A549 (cell line): ENCODE measurements around the gene STX1B. TPM values are rescaled to one million over a fixed set of nuclear protein-coding genes. Genes with fewer than 3 reads are reported as not detected.

ENCODE experiments used
- ATAC-seq, 2 experiments: fragments of 200-7000 bp in 1 of 2; fragments of >200 bp in 1 of 2; cut with Nextera tagmentation in 1 of 2; cut with Tn5 transposase in 1 of 2; 3 replicates each; pipeline versions ENCODE4 v1.8.0 to v1.9.1; 2018 to 2020; ENCODE audit warnings: mild to moderate bottlenecking in 1 of 2, moderate library complexity in 1 of 2
- CTCF ChIA-PET: fragments of 300-600 bp; sonication (Branson Sonifier 250); formaldehyde crosslinking; extraction: SDS; loops from one replicate; lab custom pipeline; 2021; ENCODE audit warnings: antibody characterized with exemption, inconsistent platforms; lab: Yijun Ruan, JAX
- POLR2A ChIA-PET: fragments of 350-600 bp; formaldehyde crosslinking; extraction: SDS; loops from one replicate; lab custom pipeline; 2021; ENCODE audit warnings: antibody characterized with exemption, inconsistent platforms; lab: Yijun Ruan, JAX
- DNase-seq, 2 experiments: peaks; one replicate each; pipeline versions ENCODE4 v3.0.0 to v3.0.0-alpha.2; 2011 to 2016; ENCODE audit warnings: low read depth in 1 of 2, low spot score in 1 of 2
- FAIRE-seq: peaks from 2 replicates; lab custom pipeline; 2011; peaks lifted over from hg19 to GRCh38; lab: Jason Lieb, UNC
- H3K27ac ChIP-seq, 2 experiments: fragments of >200 bp; sonication (Bioruptor Twin); formaldehyde crosslinking; 3 replicates each; pipeline ENCODE4 v1.5.1; 2016 to 2017
- H3K4me1 ChIP-seq: fragments of >200 bp; sonication (Bioruptor Twin); formaldehyde crosslinking; 3 replicates; pipeline ENCODE4 v1.6.1; 2016
- H3K4me2 ChIP-seq: fragments of >200 bp; sonication (Bioruptor Twin); formaldehyde crosslinking; 3 replicates; pipeline ENCODE4 v1.6.1; 2016
- H3K4me3 ChIP-seq: fragments of >200 bp; sonication (Bioruptor Twin); formaldehyde crosslinking; 3 replicates; pipeline ENCODE4 v1.5.1; 2016
- H3K9me3 ChIP-seq: fragments of >200 bp; sonication (Bioruptor Twin); formaldehyde crosslinking; 3 replicates; pipeline ENCODE4 v1.6.1; 2016
- ATOH8 ChIP-seq: fragments of 250-450 bp; sonication (Bioruptor Pico); IDR thresholded peaks from 2 replicates; pipeline ENCODE4 v1.5.0; 2020; ENCODE audit warnings: low read depth, mild to moderate bottlenecking, moderate library complexity
- CBX8 ChIP-seq: fragments of 200-600 bp; sonication (generic); IDR thresholded peaks from 2 replicates; pipeline ENCODE4 v1.6.1; 2016
- CEBPB ChIP-seq, 2 experiments: fragments of >200 bp in 1 of 2; sonication (Bioruptor Twin) in 1 of 2; formaldehyde crosslinking in 1 of 2; IDR thresholded peaks; 2 replicates each; pipeline ENCODE4 v1.6.1; 2012 to 2016
- CHD4 ChIP-seq: fragments of 200-600 bp; sonication (generic); IDR thresholded peaks from 2 replicates; pipeline ENCODE4 v1.6.1; 2016; ENCODE audit warnings: antibody characterized with exemption, mild to moderate bottlenecking, borderline replicate concordance
- E2F6 ChIP-seq: IDR thresholded peaks from 2 replicates; pipeline ENCODE4 v1.6.1; 2012; ENCODE audit warnings: low read depth, borderline replicate concordance
- EP300 ChIP-seq, 2 experiments: fragments of >200 bp; sonication (Bioruptor Twin); formaldehyde crosslinking; IDR thresholded peaks; 2 replicates in 1 of 2; 3 replicates in 1 of 2; pipeline ENCODE4 v1.6.1; 2016 to 2017
- FOSB ChIP-seq: fragments of 250-450 bp; sonication (Bioruptor Pico); IDR thresholded peaks from 2 replicates; pipeline ENCODE4 v1.5.0; 2020; ENCODE audit warnings: mild to moderate bottlenecking, moderate library complexity
- HOXB13 ChIP-seq: fragments of 250-450 bp; sonication (Bioruptor Pico); IDR thresholded peaks from 2 replicates; pipeline ENCODE4 v1.5.0; 2020; ENCODE audit warnings: low read depth, mild to moderate bottlenecking, moderate library complexity
- JUNB ChIP-seq: fragments of >200 bp; sonication (Bioruptor Twin); formaldehyde crosslinking; IDR thresholded peaks from 2 replicates; pipeline ENCODE4 v1.6.1; 2016
- MAFK ChIP-seq: fragments of 450-650 bp; IDR thresholded peaks from 2 replicates; pipeline ENCODE4 v1.6.1; 2014; ENCODE audit not compliant: partially characterized antibody
- MAX ChIP-seq: IDR thresholded peaks from 2 replicates; pipeline ENCODE4 v1.6.1; 2012
- MAZ ChIP-seq: fragments of 150-350 bp; IDR thresholded peaks from 2 replicates; pipeline ENCODE4 v1.6.1; 2014; ENCODE audit warnings: antibody characterized with exemption, low read depth, low read length, borderline replicate concordance
- MYC ChIP-seq: IDR thresholded peaks from 2 replicates; pipeline ENCODE4 v1.6.1; 2012; ENCODE audit warnings: mild to moderate bottlenecking, inconsistent platforms, low read length, improper control_type of control experiment, borderline replicate concordance
- NPAS2 ChIP-seq: fragments of 250-450 bp; sonication (Bioruptor Pico); IDR thresholded peaks from 2 replicates; pipeline ENCODE4 v1.8.0; 2022; ENCODE audit warnings: mild to moderate bottlenecking, moderate library complexity, borderline replicate concordance
- POLR2A ChIP-seq: IDR thresholded peaks from 2 replicates; pipeline ENCODE4 v1.6.1; 2012; ENCODE audit warnings: mild to moderate bottlenecking, low read length
- POLR2AphosphoS2 ChIP-seq: conservative IDR thresholded peaks from 2 replicates; pipeline ENCODE4 v1.6.1; 2012; ENCODE audit warnings: low read length, improper control_type of control experiment, inconsistent platforms
- RAD21 ChIP-seq, 2 experiments: fragments of >200 bp in 1 of 2; sonication (Bioruptor Twin) in 1 of 2; formaldehyde crosslinking in 1 of 2; IDR thresholded peaks in 1 of 2; conservative IDR thresholded peaks in 1 of 2; 2 replicates in 1 of 2; 3 replicates in 1 of 2; pipeline ENCODE4 v1.6.1; 2012 to 2018; ENCODE audit warnings: inconsistent platforms in 1 of 2
- RARB ChIP-seq: fragments of 250-450 bp; sonication (Bioruptor Pico); IDR thresholded peaks from 2 replicates; pipeline ENCODE4 v1.8.0; 2021; ENCODE audit warnings: mild to moderate bottlenecking, moderate library complexity
- RFX5 ChIP-seq: fragments of 450-650 bp; IDR thresholded peaks from 2 replicates; pipeline ENCODE4 v1.7.1; 2014; ENCODE audit warnings: antibody characterized with exemption, mild to moderate bottlenecking, moderate library complexity
- SREBF2 ChIP-seq: fragments of 450-650 bp; IDR thresholded peaks from 2 replicates; pipeline ENCODE4 v1.6.1; 2014; ENCODE audit warnings: mild to moderate bottlenecking, moderate library complexity
- TP53 ChIP-seq: fragments of 250-450 bp; sonication (Bioruptor Pico); IDR thresholded peaks from 2 replicates; pipeline ENCODE4 v1.5.0; 2021; ENCODE audit warnings: mild to moderate bottlenecking, moderate library complexity
- ZC3H11A ChIP-seq: fragments of 450-650 bp; IDR thresholded peaks from 2 replicates; pipeline ENCODE4 v1.6.1; 2014; ENCODE audit warnings: antibody characterized with exemption, mild to moderate bottlenecking
- WGBS: methylation state at CpG from one replicate; pipeline ENCODE4 v1.1.6; 2017; ENCODE audit errors: missing lambda C conversion rate; 5-methylcytosine and 5-hydroxymethylcytosine counted together
- polyA plus RNA-seq, 4 experiments: library from polyadenylated mRNA; depleted of rRNA in 3 of 4; stranded (reverse); fragments of >200 nt; fragmentation: RNase III in 1 of 4; extraction: RNeasy Plus Mini Kit Qiagen cat#74134 plus additional on column Dnase treatment in 1 of 4; gene quantifications; 2 replicates in 3 of 4; 3 replicates in 1 of 4; pipeline ENCODE4 v1.2.3, GENCODE V29; 2011 to 2017
- TF ChIP-seq, protein P1 (sequence below): fragments of >200 bp; sonication (Bioruptor Twin); formaldehyde crosslinking; IDR thresholded peaks from 3 replicates; pipeline ENCODE4 v1.5.1; 2016
- TF ChIP-seq, protein P2 (sequence below): IDR thresholded peaks from 2 replicates; pipeline ENCODE4 v1.6.1; 2012

Gene STX1B
- polyA plus RNA-seq, 2 of the 4 experiments (the other 2 are of a cell fraction), result 2.4 to 2.6 TPM

GRCh38 chr16:30953111-30953510 lies 57.3 kb downstream of the STX1B start:
- peaks cover 27% of the 10 kb centered on the region for H3K4me1 ChIP-seq
- DNase-seq (no peak), ATAC-seq (no peak), FAIRE-seq (no peak)
- no peak overlapping the region for H3K4me3 ChIP-seq
- ChIA-PET CTCF (interaction anchor here (0.6 to 8.2 kb wide), 34 partner anchors 10 to 919 kb away, joined by 3 to 78 read pairs (median 4); partner anchors contain the start of genes HSD3B7 and ZNF843), POLR2A (interaction anchor here (0.6 to 2.0 kb wide), 5 partner anchors 44 to 519 kb away, joined by 3 to 6 read pairs (median 3); partner anchors contain the start of genes TGFB1I1, ZNF646 and ZNF668)
- H3K9me3 ChIP-seq, result no peaks in the 10 kb centered on the region
- H3K27ac ChIP-seq, result peak overlapping the region in 1 of 2 experiments; percentile 56; a peak in 2 of 6 replicates
- TF ChIP-seq MYC, result no peak
- TF ChIP-seq EP300 (IDR thresholded peaks at IDR 0.05), result no peak
- TF ChIP-seq MAFK, result no peak
- no peak for TF ChIP-seq E2F6
- TF ChIP-seq RAD21 (conservative IDR thresholded peaks at IDR 0.05 in 1 of 2, IDR thresholded peaks at IDR 0.05 in 1 of 2), result no peak
- no peak for TF ChIP-seq NPAS2 (CRISPR knock-in tag)
- TF ChIP-seq JUNB, result no peak
- no peak for TF ChIP-seq CHD4
- TF ChIP-seq ATOH8 (CRISPR knock-in tag), result no peak
- TF ChIP-seq TP53, result no peak
- TF ChIP-seq, protein P1, sequence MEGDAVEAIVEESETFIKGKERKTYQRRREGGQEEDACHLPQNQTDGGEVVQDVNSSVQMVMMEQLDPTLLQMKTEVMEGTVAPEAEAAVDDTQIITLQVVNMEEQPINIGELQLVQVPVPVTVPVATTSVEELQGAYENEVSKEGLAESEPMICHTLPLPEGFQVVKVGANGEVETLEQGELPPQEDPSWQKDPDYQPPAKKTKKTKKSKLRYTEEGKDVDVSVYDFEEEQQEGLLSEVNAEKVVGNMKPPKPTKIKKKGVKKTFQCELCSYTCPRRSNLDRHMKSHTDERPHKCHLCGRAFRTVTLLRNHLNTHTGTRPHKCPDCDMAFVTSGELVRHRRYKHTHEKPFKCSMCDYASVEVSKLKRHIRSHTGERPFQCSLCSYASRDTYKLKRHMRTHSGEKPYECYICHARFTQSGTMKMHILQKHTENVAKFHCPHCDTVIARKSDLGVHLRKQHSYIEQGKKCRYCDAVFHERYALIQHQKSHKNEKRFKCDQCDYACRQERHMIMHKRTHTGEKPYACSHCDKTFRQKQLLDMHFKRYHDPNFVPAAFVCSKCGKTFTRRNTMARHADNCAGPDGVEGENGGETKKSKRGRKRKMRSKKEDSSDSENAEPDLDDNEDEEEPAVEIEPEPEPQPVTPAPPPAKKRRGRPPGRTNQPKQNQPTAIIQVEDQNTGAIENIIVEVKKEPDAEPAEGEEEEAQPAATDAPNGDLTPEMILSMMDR, result no peak
- TF ChIP-seq ZC3H11A, result no peak
- TF ChIP-seq, protein P2, sequence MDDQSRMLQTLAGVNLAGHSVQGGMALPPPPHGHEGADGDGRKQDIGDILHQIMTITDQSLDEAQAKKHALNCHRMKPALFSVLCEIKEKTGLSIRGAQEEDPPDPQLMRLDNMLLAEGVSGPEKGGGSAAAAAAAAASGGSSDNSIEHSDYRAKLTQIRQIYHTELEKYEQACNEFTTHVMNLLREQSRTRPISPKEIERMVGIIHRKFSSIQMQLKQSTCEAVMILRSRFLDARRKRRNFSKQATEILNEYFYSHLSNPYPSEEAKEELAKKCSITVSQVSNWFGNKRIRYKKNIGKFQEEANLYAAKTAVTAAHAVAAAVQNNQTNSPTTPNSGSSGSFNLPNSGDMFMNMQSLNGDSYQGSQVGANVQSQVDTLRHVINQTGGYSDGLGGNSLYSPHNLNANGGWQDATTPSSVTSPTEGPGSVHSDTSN, result no peak
- TF ChIP-seq POLR2A, result no peak
- no peak for TF ChIP-seq MAZ
- no peak for TF ChIP-seq FOSB
- WGBS, result 75% methylated on average over 9 of the region's 9 CpGs
- peak overlapping the region; percentile 41 for H3K4me2 ChIP-seq

GRCh38 chr16:30951750-30952149 lies 58.7 kb downstream of the STX1B start:
- TF ChIP-seq CBX8 (no peak), SREBF2 (no peak), RARB (CRISPR knock-in tag) (no peak), POLR2A (no peak), CEBPB (IDR thresholded peaks at IDR 0.05) (no peak), MAX (no peak), POLR2AphosphoS2 (no peak), RFX5 (no peak), HOXB13 (CRISPR knock-in tag) (no peak)
- POLR2A ChIA-PET, result no interaction called here
- ATAC-seq (no peak), DNase-seq (no peak), FAIRE-seq (no peak)
- no peak overlapping the region for H3K4me3 ChIP-seq
- H3K27ac ChIP-seq, result no peak overlapping the region
- CTCF ChIA-PET, result interaction anchor here (1.5 to 8.2 kb wide), 4 partner anchors 10 to 920 kb away, joined by 4 to 78 read pairs (median 4); partner anchors contain the start of gene ZNF843
- H3K9me3 ChIP-seq, result no peaks in the 10 kb centered on the region
- 49% methylated on average over 3 of the region's 3 CpGs for WGBS
- no peak overlapping the region for H3K4me2 ChIP-seq
- H3K4me1 ChIP-seq, result peaks cover 29% of the 10 kb centered on the region
